Measurements from ENCODE around the gene ST8SIA6. TPM values are rescaled to one million over a fixed set of nuclear protein-coding genes. Genes with fewer than 3 reads are reported as not detected.

Gene ST8SIA6
- total RNA-seq, 2 experiments from 2014 or later = 0.19 to 0.34 TPM

DNA sequence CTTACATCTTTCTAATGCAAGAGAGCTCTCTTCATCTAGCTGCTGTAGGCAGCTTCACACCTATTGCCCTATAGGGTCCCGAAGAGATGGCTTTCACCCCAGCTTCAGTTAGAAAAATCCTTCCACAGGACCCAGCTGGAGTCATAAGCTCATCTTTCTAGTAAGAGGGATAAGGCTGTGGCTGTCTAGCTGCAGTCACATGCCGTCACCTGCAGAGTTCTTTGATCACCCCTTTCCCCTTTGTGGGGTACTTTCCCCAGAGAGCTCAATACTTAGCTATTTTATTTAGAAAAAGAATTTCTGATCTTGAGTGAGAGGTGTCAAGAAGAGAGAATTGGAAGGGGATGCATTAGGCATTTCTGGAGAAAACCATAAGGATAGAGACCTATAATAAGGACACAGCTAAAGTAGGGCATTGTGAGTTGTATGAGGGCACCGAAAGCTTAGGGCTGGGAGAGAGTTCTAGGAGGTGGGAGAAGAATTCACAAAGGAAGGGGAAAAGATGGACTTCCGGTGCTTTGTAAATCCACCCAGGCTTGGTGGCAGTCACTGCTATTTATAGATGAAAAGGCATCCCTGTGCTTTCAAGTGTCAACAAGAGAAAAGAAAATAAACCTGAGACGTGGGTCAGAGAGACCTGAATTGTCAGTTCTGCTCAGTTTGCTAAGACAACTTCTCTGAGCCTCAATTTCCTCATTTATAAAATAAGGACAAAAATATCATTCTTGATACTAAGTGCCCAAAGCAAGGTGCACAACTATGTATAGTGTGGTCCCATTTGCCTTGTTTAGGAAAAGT lies 11.1 kb upstream of the ST8SIA6 start:
- H3K36me3 Mint-ChIP-seq (ENCODE audit: low read depth) = no peaks in the 10 kb centered on the region
- POLR2A ChIA-PET = interaction anchor here (1.1 kb wide), 1 partner anchor 8 kb away, joined by 3 read pairs; no protein-coding TSS in a partner anchor
- no peak overlapping the region for H3K27ac Mint-ChIP-seq

DNA sequence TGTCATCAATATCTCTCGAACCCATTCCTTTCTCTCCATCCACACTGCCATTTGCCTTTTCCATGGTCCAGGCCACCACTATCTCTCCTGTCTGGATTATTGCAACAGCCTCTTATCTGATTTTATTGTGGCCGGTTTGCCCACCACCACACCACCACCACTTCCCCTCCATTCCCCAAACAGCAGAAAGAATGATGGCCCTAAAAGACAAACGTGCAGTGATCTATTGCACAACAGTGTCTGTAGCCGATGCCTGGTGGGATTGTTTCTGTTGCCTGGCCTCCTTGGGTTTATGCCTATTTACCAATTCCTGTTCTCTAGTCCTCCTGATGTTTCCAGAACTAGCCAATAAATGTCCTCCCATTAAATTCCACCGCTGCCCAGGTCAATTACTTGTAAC lies 10.2 kb upstream of the ST8SIA6 start:
- Mint-ChIP-seq H3K36me3 (ENCODE audit: low read depth) (no peaks in the 10 kb centered on the region), H3K27ac (no peak overlapping the region), H3K9me3 (no peaks in the 10 kb centered on the region), H3K27me3 (peaks cover 46% of the 10 kb centered on the region), H3K4me1 (ENCODE audit: low read depth) (no peaks in the 10 kb centered on the region), H3K4me3 (no peak overlapping the region)
- Histone ChIP-seq H3K27me3 (ENCODE audit: control insufficient read depth in 1 of 2, insufficient read depth in 2 of 2, low read length in 2 of 2) (peaks cover 0 to 16% of the 10 kb centered on the region in 2 experiments), H3K9me3 (ENCODE audit: control insufficient read depth in 1 of 2, insufficient read depth in 1 of 2, low read length in 2 of 2) (no peaks in the 10 kb centered on the region), H3K4me3 (ENCODE audit: low read length) (no peak overlapping the region), H3K4me1 (ENCODE audit: insufficient read depth, low read length) (no peaks in the 10 kb centered on the region), H3K27ac (ENCODE audit: low read depth in 1 of 2, low read length in 2 of 2) (no peak overlapping the region), H3K36me3 (ENCODE audit: insufficient read depth, low read length) (no peaks in the 10 kb centered on the region)
- ChIA-PET CTCF (no interaction called here), POLR2A (no interaction called here)
- intact Hi-C loops (cut with DNase I, micrococcal nuclease) = no loop called here
- DNase-seq = no peak
- TF ChIP-seq, protein P1, sequence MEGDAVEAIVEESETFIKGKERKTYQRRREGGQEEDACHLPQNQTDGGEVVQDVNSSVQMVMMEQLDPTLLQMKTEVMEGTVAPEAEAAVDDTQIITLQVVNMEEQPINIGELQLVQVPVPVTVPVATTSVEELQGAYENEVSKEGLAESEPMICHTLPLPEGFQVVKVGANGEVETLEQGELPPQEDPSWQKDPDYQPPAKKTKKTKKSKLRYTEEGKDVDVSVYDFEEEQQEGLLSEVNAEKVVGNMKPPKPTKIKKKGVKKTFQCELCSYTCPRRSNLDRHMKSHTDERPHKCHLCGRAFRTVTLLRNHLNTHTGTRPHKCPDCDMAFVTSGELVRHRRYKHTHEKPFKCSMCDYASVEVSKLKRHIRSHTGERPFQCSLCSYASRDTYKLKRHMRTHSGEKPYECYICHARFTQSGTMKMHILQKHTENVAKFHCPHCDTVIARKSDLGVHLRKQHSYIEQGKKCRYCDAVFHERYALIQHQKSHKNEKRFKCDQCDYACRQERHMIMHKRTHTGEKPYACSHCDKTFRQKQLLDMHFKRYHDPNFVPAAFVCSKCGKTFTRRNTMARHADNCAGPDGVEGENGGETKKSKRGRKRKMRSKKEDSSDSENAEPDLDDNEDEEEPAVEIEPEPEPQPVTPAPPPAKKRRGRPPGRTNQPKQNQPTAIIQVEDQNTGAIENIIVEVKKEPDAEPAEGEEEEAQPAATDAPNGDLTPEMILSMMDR (IDR thresholded peaks at IDR 0.05) = no peak
- no peak for ATAC-seq (ENCODE audit: poor library complexity)

More for the DNA sequence above, 11.1 kb upstream of the ST8SIA6 start:
- CTCF ChIA-PET = no interaction called here
- Mint-ChIP-seq H3K27me3 (peaks cover 47% of the 10 kb centered on the region), H3K9me3 (peaks cover 5% of the 10 kb centered on the region), H3K4me3 (no peak overlapping the region), H3K4me1 (ENCODE audit: low read depth) (no peaks in the 10 kb centered on the region)
- Histone ChIP-seq H3K36me3 (ENCODE audit: insufficient read depth, low read length) (no peaks in the 10 kb centered on the region), H3K9me3 (ENCODE audit: control insufficient read depth in 1 of 2, insufficient read depth in 1 of 2, low read length in 2 of 2) (no peaks in the 10 kb centered on the region), H3K4me3 (ENCODE audit: low read length) (no peak overlapping the region), H3K27me3 (ENCODE audit: control insufficient read depth in 1 of 2, insufficient read depth in 2 of 2, low read length in 2 of 2) (peaks cover 0 to 11% of the 10 kb centered on the region in 2 experiments), H3K27ac (ENCODE audit: low read depth in 1 of 2, low read length in 2 of 2) (no peak overlapping the region), H3K4me1 (ENCODE audit: insufficient read depth, low read length) (no peaks in the 10 kb centered on the region)
- TF ChIP-seq, protein P1 (IDR thresholded peaks at IDR 0.05) = no peak
- intact Hi-C loops (cut with DNase I, micrococcal nuclease) = no loop called here
- DNase-seq = no peak
- no peak for ATAC-seq (ENCODE audit: poor library complexity)

DNA sequence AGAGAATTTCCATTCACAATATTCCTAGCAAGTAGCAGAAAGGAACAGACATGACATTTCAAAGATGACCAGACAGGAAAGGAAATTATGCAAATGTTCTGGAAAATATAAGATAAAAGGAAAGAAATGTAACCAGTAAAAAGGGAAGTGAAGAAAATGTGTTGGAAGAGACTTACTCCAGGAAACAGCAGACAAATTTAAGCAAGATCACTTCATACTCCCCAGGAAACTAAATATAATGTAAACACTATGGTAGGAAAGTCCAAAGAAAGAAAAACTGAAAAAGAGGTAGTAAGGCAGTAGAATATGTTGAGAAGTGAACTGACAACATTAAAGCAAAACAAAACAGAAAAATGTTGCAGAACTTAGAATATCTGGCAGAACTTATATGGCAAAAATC lies 6.4 kb upstream of the ST8SIA6 start:
- intact Hi-C loops (cut with DNase I, micrococcal nuclease) = no loop called here
- Mint-ChIP-seq H3K4me1 (ENCODE audit: low read depth) (no peaks in the 10 kb centered on the region), H3K9me3 (no peaks in the 10 kb centered on the region), H3K27ac (no peak overlapping the region), H3K36me3 (ENCODE audit: low read depth) (no peaks in the 10 kb centered on the region), H3K27me3 (peaks cover 60% of the 10 kb centered on the region), H3K4me3 (no peak overlapping the region)
- Histone ChIP-seq H3K27ac (ENCODE audit: low read depth in 1 of 2, low read length in 2 of 2) (no peak overlapping the region), H3K4me3 (ENCODE audit: low read length) (no peak overlapping the region), H3K4me1 (ENCODE audit: insufficient read depth, low read length) (no peaks in the 10 kb centered on the region), H3K9me3 (ENCODE audit: control insufficient read depth in 1 of 2, insufficient read depth in 1 of 2, low read length in 2 of 2) (no peaks in the 10 kb centered on the region), H3K36me3 (ENCODE audit: insufficient read depth, low read length) (no peaks in the 10 kb centered on the region), H3K27me3 (ENCODE audit: control insufficient read depth in 1 of 2, insufficient read depth in 2 of 2, low read length in 2 of 2) (peaks cover 0 to 16% of the 10 kb centered on the region in 2 experiments)
- ATAC-seq (ENCODE audit: poor library complexity) = no peak
- POLR2A ChIA-PET = no interaction called here
- no peak for DNase-seq
- TF ChIP-seq, protein P1 (IDR thresholded peaks at IDR 0.05) = no peak
- CTCF ChIA-PET = no interaction called here

Measured in CD4-positive, alpha-beta T cell (primary cell).